ENCODE measurements around the gene UMODL1.
A peak's percentile ranks its signal among the peaks of the same experiment; 100 is the strongest.

Gene UMODL1

GRCh38 chr21:42061195-42061985 is 9.7 kb upstream of the UMODL1 start:
- Histone ChIP-seq H3K27ac (peak overlapping the region; percentile 39), H3K27me3 (peaks cover 42% of the 10 kb centered on the region), H3K4me1 (ENCODE audit: control insufficient read depth in 1 of 2, insufficient read depth in 1 of 2, low read depth in 1 of 2, low read length in 1 of 2) (peaks cover 22 to 29% of the 10 kb centered on the region in 2 experiments)

GRCh38 chr21:42061986-42062235 is 9.2 kb upstream of the UMODL1 start:
- no peaks in the 10 kb centered on the region for H3K36me3 ChIP-seq
- no peak overlapping the region for H3K4me3 ChIP-seq (ENCODE audit: low read depth in 1 of 2, low read length in 1 of 2)
- H3K9me3 ChIP-seq: no peaks in the 10 kb centered on the region
- peaks cover 42% of the 10 kb centered on the region for H3K27me3 ChIP-seq
- TF ChIP-seq CTCF (IDR thresholded peaks at IDR 0.05): no peak
- H3K27ac ChIP-seq: no peak overlapping the region
- peaks cover 22 to 29% of the 10 kb centered on the region in 2 experiments for H3K4me1 ChIP-seq (ENCODE audit: control insufficient read depth in 1 of 2, insufficient read depth in 1 of 2, low read depth in 1 of 2, low read length in 1 of 2)

More at GRCh38 chr21:42061195-42061985, 9.7 kb upstream of the UMODL1 start:
- Histone ChIP-seq H3K9me3 (no peaks in the 10 kb centered on the region), H3K36me3 (no peaks in the 10 kb centered on the region), H3K4me3 (ENCODE audit: low read depth in 1 of 2, low read length in 1 of 2) (no peak overlapping the region)
- TF ChIP-seq CTCF (IDR thresholded peaks at IDR 0.05): no peak

GRCh38 chr21:42062236-42063022 is 8.7 kb upstream of the UMODL1 start:
- no peak for TF ChIP-seq CTCF (IDR thresholded peaks at IDR 0.05)

GRCh38 chr21:42063191-42063570 is 7.9 kb upstream of the UMODL1 start:
- Histone ChIP-seq H3K9me3 (no peaks in the 10 kb centered on the region), H3K4me3 (ENCODE audit: low read depth in 1 of 2, low read length in 1 of 2) (peak overlapping the region; percentile 29 to 53), H3K36me3 (no peaks in the 10 kb centered on the region), H3K27me3 (peaks cover 42% of the 10 kb centered on the region), H3K27ac (peak overlapping the region; percentile 62), H3K4me1 (ENCODE audit: control insufficient read depth in 1 of 2, insufficient read depth in 1 of 2, low read depth in 1 of 2, low read length in 1 of 2) (peaks cover 22 to 29% of the 10 kb centered on the region in 2 experiments)
- no peak for TF ChIP-seq CTCF (IDR thresholded peaks at IDR 0.05)

More at GRCh38 chr21:42062236-42063022, 8.7 kb upstream of the UMODL1 start:
- peak overlapping the region; percentile 29 to 53 for H3K4me3 ChIP-seq (ENCODE audit: low read depth in 1 of 2, low read length in 1 of 2)
- peaks cover 42% of the 10 kb centered on the region for H3K27me3 ChIP-seq
- peaks cover 22 to 29% of the 10 kb centered on the region in 2 experiments for H3K4me1 ChIP-seq (ENCODE audit: control insufficient read depth in 1 of 2, insufficient read depth in 1 of 2, low read depth in 1 of 2, low read length in 1 of 2)
- no peaks in the 10 kb centered on the region for H3K9me3 ChIP-seq
- H3K27ac ChIP-seq: peak overlapping the region; percentile 62
- no peaks in the 10 kb centered on the region for H3K36me3 ChIP-seq

GRCh38 chr21:42063571-42064521 is 7.3 kb upstream of the UMODL1 start:
- Histone ChIP-seq H3K4me1 (ENCODE audit: control insufficient read depth in 1 of 2, insufficient read depth in 1 of 2, low read depth in 1 of 2, low read length in 1 of 2) (peaks cover 22 to 29% of the 10 kb centered on the region in 2 experiments), H3K9me3 (no peaks in the 10 kb centered on the region), H3K36me3 (no peaks in the 10 kb centered on the region), H3K4me3 (ENCODE audit: low read depth in 1 of 2, low read length in 1 of 2) (peak overlapping the region; percentile 29 to 53), H3K27ac (peak overlapping the region; percentile 62), H3K27me3 (peaks cover 42% of the 10 kb centered on the region)
- TF ChIP-seq CTCF (IDR thresholded peaks at IDR 0.05): no peak

Data from neutrophil (primary cell).